LNCAP (cell line): ENCODE results near the gene PSMD10.

Source experiments
- CTCF ChIP-seq: fragments of 450-650 bp; IDR thresholded peaks from 2 replicates; pipeline ENCODE4 v1.5.1; 2017; ENCODE audit warnings: mild to moderate bottlenecking

Gene PSMD10

GRCh38 chrX:108044554-108045256 is 46.6 kb downstream of the PSMD10 start, which contains the start of gene VSIG1:
VSIG1 (plus strand) TSS chrX:108045065; CDS start chrX:108045131, 66 bp downstream.
- no peak for TF ChIP-seq CTCF

DNA sequence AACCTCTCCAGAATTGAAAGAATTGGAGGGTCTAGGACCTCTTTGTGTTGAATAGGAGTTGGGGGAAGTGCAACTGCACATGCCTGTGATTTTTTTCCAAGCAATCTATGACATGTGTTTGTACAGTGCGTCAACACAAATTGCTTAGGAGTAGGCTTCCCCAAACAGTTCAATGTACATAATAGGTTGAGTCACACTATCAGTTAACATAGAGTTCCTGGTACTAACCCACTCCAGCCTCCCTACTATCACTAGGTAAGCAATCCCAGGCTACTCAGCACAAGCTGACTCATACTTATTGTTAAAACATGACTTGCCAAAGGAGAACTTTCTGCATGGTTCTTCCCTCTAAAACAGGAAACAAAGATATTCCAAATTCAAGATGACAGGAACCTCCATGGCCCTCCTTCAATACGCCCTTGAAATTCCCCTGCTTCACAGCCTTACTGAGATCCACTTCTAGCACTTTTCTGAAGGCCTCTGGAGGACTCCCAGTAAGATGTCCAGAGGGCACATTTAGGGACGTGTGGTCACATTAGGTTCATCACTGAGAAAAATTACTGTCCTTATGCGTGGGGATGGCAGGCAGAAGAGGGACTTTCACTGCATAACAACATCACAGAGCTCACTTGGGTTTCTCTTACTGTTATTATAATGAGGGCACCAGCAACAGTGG is 54.9 kb downstream of the PSMD10 start:
- no peak for TF ChIP-seq CTCF

GRCh38 chrX:108034725-108035124 is 56.6 kb downstream of the PSMD10 start:
- TF ChIP-seq CTCF: no peak
